Measurements from ENCODE around the gene PHB1.

The PHB1 gene

DNA sequence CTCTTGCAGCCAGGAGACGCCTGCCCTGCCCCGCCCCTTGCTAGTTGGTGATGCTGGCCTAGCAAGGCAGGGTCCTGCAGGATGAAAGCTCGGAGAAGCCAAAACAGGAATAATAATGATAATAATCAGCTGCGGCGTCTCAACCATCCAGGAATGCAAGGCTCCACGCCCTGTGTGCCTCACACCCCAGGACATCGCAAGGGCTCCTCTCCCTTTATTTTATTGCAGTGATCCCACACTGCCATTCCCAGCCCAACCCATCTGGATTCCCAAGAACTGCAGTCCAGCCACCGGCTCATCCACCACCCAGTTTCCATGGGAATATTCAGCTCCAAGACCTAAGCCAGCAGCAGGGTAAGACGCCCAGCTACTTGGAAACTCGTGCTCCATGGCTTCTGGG is 31.6 kb downstream of the PHB1 start:
- TF ChIP-seq, protein P1, sequence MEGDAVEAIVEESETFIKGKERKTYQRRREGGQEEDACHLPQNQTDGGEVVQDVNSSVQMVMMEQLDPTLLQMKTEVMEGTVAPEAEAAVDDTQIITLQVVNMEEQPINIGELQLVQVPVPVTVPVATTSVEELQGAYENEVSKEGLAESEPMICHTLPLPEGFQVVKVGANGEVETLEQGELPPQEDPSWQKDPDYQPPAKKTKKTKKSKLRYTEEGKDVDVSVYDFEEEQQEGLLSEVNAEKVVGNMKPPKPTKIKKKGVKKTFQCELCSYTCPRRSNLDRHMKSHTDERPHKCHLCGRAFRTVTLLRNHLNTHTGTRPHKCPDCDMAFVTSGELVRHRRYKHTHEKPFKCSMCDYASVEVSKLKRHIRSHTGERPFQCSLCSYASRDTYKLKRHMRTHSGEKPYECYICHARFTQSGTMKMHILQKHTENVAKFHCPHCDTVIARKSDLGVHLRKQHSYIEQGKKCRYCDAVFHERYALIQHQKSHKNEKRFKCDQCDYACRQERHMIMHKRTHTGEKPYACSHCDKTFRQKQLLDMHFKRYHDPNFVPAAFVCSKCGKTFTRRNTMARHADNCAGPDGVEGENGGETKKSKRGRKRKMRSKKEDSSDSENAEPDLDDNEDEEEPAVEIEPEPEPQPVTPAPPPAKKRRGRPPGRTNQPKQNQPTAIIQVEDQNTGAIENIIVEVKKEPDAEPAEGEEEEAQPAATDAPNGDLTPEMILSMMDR (conservative IDR thresholded peaks at IDR 0.05) = no peak
- TF ChIP-seq ZFX (IDR thresholded peaks at IDR 0.05) = no peak
- H3K27ac ChIP-seq = no peak overlapping the region

DNA sequence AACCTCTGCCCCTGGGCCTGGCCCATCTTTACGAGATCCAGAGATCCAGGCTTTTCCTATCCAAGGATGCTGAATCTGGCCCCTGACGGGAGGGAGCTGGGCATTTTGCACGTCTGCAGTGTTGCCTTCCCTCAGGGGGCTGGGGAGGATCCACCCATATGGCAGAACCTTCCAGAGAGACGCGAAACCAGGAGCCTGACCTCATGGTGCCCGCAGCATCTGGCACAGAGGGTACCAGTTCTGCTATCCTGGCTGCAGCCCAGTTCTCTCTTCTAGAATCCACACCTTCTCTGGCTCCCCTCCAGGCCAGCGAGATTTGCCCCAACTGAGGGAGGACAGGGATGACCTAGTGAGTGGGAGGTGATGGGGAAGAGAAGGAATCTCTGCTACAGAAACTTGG is 32.1 kb downstream of the PHB1 start:
- TF ChIP-seq, protein P1 (conservative IDR thresholded peaks at IDR 0.05) = no peak
- no peak for TF ChIP-seq ZFX (IDR thresholded peaks at IDR 0.05)
- no peak overlapping the region for H3K27ac ChIP-seq

DNA sequence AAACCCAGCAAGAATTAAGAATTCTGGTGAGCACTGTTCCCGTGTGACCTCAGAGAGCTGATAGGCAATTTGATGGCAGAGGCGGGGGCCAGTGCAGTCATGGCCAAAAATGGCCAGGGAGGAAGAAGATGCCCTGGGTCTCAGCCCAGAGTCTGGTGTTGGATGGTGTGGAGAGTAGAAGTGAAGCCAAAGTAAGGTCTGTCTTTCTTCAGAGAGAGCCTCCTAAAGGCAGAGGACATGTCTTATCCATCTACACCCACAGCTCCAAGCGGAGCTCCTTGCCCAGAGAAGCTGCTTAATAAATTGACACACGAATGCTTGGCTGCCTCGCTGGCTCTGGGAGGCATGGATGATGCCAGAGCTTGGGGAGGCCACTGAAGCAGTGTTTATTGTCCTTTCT is 32.9 kb downstream of the PHB1 start:
- TF ChIP-seq ZFX (IDR thresholded peaks at IDR 0.05) = no peak
- TF ChIP-seq, protein P1 (conservative IDR thresholded peaks at IDR 0.05) = no peak
- H3K27ac ChIP-seq = peak overlapping the region; percentile 55

DNA sequence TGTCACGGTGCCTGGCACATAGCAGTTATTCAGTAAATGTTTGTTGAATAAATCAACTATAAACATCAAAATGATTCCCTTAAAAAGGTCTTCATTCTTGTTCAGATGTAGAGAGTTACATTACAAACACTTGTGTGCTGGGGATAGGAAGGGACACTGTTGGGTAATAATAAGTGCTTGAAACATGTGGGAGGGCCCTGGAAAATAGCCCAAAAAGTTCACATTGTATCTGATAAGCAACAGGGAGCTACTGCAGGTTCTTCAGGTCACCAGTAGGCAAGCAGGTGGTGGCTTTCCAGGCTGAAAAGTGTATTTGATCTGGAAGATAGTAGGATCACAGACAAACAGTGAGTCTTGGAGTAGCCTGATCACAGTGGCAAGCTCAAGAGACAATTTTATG is 33.6 kb downstream of the PHB1 start:
- H3K27ac ChIP-seq = peak overlapping the region; percentile 55
- TF ChIP-seq ZFX (IDR thresholded peaks at IDR 0.05) = no peak
- TF ChIP-seq, protein P1 (conservative IDR thresholded peaks at IDR 0.05) = no peak

DNA sequence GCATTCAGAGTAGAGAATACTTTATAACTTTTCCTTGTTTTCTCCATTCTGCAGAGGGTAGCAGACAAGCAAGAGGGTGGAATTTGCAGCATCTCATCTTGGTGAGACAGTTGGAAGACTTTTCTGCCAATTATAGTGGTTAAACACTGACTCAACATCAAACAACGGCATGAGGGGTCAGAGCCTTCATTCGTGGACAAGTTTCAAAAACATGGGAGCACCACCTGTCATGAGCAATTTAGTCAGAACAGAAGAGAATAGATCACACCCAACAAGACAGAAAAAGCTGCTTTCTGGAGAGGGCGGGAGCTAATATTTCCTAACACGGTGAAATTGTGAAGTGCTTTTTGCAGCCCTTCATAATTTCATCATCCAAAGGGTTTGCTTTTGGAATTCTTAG is 34.8 kb downstream of the PHB1 start:
- H3K27ac ChIP-seq = no peak overlapping the region
- TF ChIP-seq, protein P1 (conservative IDR thresholded peaks at IDR 0.05) = no peak
- no peak for TF ChIP-seq ZFX (IDR thresholded peaks at IDR 0.05)

DNA sequence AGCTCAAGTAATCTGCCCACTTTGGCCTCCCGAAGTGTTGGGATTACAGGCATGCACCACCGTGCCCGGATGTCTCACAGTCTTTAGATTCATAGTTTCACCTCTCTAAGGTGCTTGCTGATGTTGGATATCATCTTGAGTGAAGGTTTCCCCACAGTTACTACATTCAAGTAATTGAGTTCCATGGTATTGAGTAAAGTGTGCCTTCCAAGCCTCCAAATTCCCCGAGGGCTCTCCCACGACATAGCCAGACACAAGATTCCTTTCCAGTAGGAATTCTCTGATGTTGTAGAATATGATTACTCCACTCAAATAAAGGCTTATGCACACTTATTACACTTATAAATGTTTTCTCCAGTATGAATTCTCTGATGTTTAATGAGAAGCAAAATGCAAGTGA is 36.4 kb downstream of the PHB1 start:
- H3K27ac ChIP-seq = no peak overlapping the region
- TF ChIP-seq, protein P1 (conservative IDR thresholded peaks at IDR 0.05) = no peak

DNA sequence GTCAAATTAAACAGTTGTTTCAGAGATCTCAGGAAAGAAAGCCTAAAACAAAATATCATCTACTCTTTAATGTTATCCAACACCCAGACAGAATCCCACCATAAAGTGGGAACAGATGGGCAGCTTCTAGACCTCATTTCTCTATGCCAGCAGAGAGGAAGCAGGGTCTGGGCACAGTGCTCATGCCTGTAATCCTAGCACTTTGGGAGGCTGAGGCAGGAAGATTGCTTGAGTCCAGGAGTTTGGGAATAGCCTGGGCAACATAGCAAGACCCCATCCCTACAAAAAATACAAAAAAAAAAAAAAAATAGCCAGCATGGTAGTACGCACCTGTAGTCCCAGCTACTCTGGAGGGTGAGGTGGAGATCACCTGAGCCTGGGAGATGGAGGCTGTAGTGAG is 39.1 kb downstream of the PHB1 start:
- TF ChIP-seq, protein P1 (conservative IDR thresholded peaks at IDR 0.05) = no peak
- no peak for TF ChIP-seq ZFX (IDR thresholded peaks at IDR 0.05)
- no peak overlapping the region for H3K27ac ChIP-seq

Data from C4-2B (cell line).